Skeletal muscle tissue (tissue), 4 donors: ENCODE measurements around the gene PTGR3. TPM values are rescaled to one million over a fixed set of nuclear protein-coding genes. Genes with fewer than 3 reads are reported as not detected.
A peak's percentile ranks its signal among the peaks of the same experiment; 100 is the strongest.

Experiments
- H3K27ac ChIP-seq: one replicate; pipeline ENCODE4 v1.7.0; 2013; ENCODE audit warnings: mild to moderate bottlenecking, low read depth, low read length, inconsistent platforms
- H3K27me3 ChIP-seq, 3 donors: one replicate each; pipeline ENCODE4 v1.7.0; 2013; ENCODE audit warnings: low read length in 3 of 3; ENCODE audit not compliant: control insufficient read depth in 3 of 3, insufficient read depth in 3 of 3
- H3K36me3 ChIP-seq, 3 donors: one replicate each; pipeline ENCODE4 v1.7.0; 2013; ENCODE audit warnings: low read length in 3 of 3; ENCODE audit not compliant: control insufficient read depth in 3 of 3, insufficient read depth in 3 of 3
- H3K4me1 ChIP-seq, 3 donors: one replicate each; pipeline ENCODE4 v1.7.0; 2013; ENCODE audit warnings: low read length in 3 of 3, mild to moderate bottlenecking in 3 of 3; ENCODE audit not compliant: control insufficient read depth in 3 of 3, insufficient read depth in 3 of 3
- H3K4me3 ChIP-seq, 3 donors: one replicate each; pipeline ENCODE4 v1.7.0; 2013; ENCODE audit warnings: low read length in 3 of 3
- H3K9ac ChIP-seq, 3 donors: one replicate each; pipeline ENCODE4 v1.7.0; 2013; ENCODE audit warnings: low read length in 3 of 3, mild to moderate bottlenecking in 3 of 3, moderate library complexity in 2 of 3, low read depth in 1 of 3
- H3K9me3 ChIP-seq, 3 donors: one replicate each; pipeline ENCODE4 v1.7.0; 2013; ENCODE audit warnings: low read length in 3 of 3; ENCODE audit not compliant: control insufficient read depth in 3 of 3
- total RNA-seq: library from RNA; depleted of rRNA; stranded (reverse); fragments of >200 nt; gene quantifications from one replicate; pipeline ENCODE4 v1.2.3, GENCODE V29; 2014
- donor health status: Osteomylitis.

The PTGR3 gene
- total RNA-seq, 1 donor from 2014 or later = 12.5 TPM

GRCh38 chr18:75249175-75249518 lies 40.2 kb upstream of the PTGR3 start:
- H3K9ac ChIP-seq = no peak overlapping the region
- peak overlapping the region in 2 of 3 donors; percentile 20 to 81 for H3K4me3 ChIP-seq
- H3K36me3 ChIP-seq = no peaks in the 10 kb centered on the region
- H3K27ac ChIP-seq = peak overlapping the region; percentile 67
- H3K27me3 ChIP-seq = no peaks in the 10 kb centered on the region
- no peaks in the 10 kb centered on the region for H3K9me3 ChIP-seq
- H3K4me1 ChIP-seq = peaks cover 11 to 43% (median 28%) of the 10 kb centered on the region in 3 donors

GRCh38 chr18:75248426-75249174 lies 39.7 kb upstream of the PTGR3 start:
- Histone ChIP-seq H3K9me3 (no peaks in the 10 kb centered on the region), H3K9ac (peak overlapping the region in 2 of 3 donors; percentile 72 to 77), H3K4me1 (peaks cover 11 to 43% (median 28%) of the 10 kb centered on the region in 3 donors), H3K36me3 (no peaks in the 10 kb centered on the region), H3K27me3 (no peaks in the 10 kb centered on the region), H3K4me3 (peak overlapping the region; percentile 42 to 81 (median 46)), H3K27ac (peak overlapping the region; percentile 67)

GRCh38 chr18:75247611-75248421 lies 38.9 kb upstream of the PTGR3 start:
- Histone ChIP-seq H3K27me3 (no peaks in the 10 kb centered on the region), H3K9me3 (no peaks in the 10 kb centered on the region), H3K9ac (peak overlapping the region; percentile 50 to 77 (median 72)), H3K27ac (peak overlapping the region; percentile 67), H3K4me3 (peak overlapping the region; percentile 42 to 81 (median 46)), H3K36me3 (no peaks in the 10 kb centered on the region), H3K4me1 (peaks cover 11 to 38% (median 28%) of the 10 kb centered on the region in 3 donors)

GRCh38 chr18:75246721-75247610 lies 38.0 kb upstream of the PTGR3 start:
- Histone ChIP-seq H3K9me3 (no peaks in the 10 kb centered on the region), H3K27ac (peak overlapping the region; percentile 67), H3K9ac (peak overlapping the region; percentile 50 to 77 (median 72)), H3K4me1 (peaks cover 11 to 34% (median 31%) of the 10 kb centered on the region in 3 donors), H3K36me3 (no peaks in the 10 kb centered on the region), H3K27me3 (no peaks in the 10 kb centered on the region), H3K4me3 (peak overlapping the region; percentile 42 to 81 (median 46))

GRCh38 chr18:75244351-75245313 lies 35.7 kb upstream of the PTGR3 start:
- Histone ChIP-seq H3K36me3 (no peaks in the 10 kb centered on the region), H3K27ac (no peak overlapping the region), H3K4me1 (peaks cover 11 to 31% (median 30%) of the 10 kb centered on the region in 3 donors), H3K27me3 (no peaks in the 10 kb centered on the region), H3K9me3 (no peaks in the 10 kb centered on the region), H3K4me3 (no peak overlapping the region), H3K9ac (no peak overlapping the region)

- Histone ChIP-seq H3K4me3 (no peak overlapping the region), H3K36me3 (no peaks in the 10 kb centered on the region), H3K4me1 (peaks cover 5 to 24% (median 20%) of the 10 kb centered on the region in 3 donors), H3K9me3 (no peaks in the 10 kb centered on the region), H3K9ac (no peak overlapping the region), H3K27me3 (no peaks in the 10 kb centered on the region), H3K27ac (no peak overlapping the region)
Observed at GRCh38 chr18:75241705-75242104, 32.8 kb upstream of the PTGR3 start.

- H3K36me3 ChIP-seq = peaks cover 0 to 5% (median 3%) of the 10 kb centered on the region in 3 donors
- no peak overlapping the region for H3K27ac ChIP-seq
- no peak overlapping the region for H3K4me3 ChIP-seq
- no peaks in the 10 kb centered on the region for H3K9me3 ChIP-seq
- H3K4me1 ChIP-seq = peaks cover 4 to 16% (median 15%) of the 10 kb centered on the region in 3 donors
- no peak overlapping the region for H3K9ac ChIP-seq
- no peaks in the 10 kb centered on the region for H3K27me3 ChIP-seq
Observed at GRCh38 chr18:75240433-75240832, 31.5 kb upstream of the PTGR3 start.

GRCh38 chr18:75238786-75239185 lies 29.8 kb upstream of the PTGR3 start:
- H3K36me3 ChIP-seq = peaks cover 0 to 5% (median 3%) of the 10 kb centered on the region in 3 donors
- peaks cover 4 to 16% (median 4%) of the 10 kb centered on the region in 3 donors for H3K4me1 ChIP-seq
- no peak overlapping the region for H3K27ac ChIP-seq
- H3K9ac ChIP-seq = no peak overlapping the region
- H3K9me3 ChIP-seq = no peaks in the 10 kb centered on the region
- no peaks in the 10 kb centered on the region for H3K27me3 ChIP-seq
- no peak overlapping the region for H3K4me3 ChIP-seq

GRCh38 chr18:75238100-75238499 lies 29.2 kb upstream of the PTGR3 start:
- no peak overlapping the region for H3K9ac ChIP-seq
- no peaks in the 10 kb centered on the region for H3K9me3 ChIP-seq
- H3K4me1 ChIP-seq = peaks cover 4 to 16% (median 4%) of the 10 kb centered on the region in 3 donors
- no peak overlapping the region for H3K4me3 ChIP-seq
- H3K27ac ChIP-seq = no peak overlapping the region
- no peaks in the 10 kb centered on the region for H3K27me3 ChIP-seq
- H3K36me3 ChIP-seq = peaks cover 0 to 5% (median 3%) of the 10 kb centered on the region in 3 donors
